Tibial nerve (tissue), 4 donors: Measurements from ENCODE around the gene VTI1A.

Experiments
- CTCF ChIP-seq, 5 experiments: fragments of 200-600 bp in 3 of 5; fragments of 450-650 bp in 2 of 5; sonication (generic) in 3 of 5; IDR thresholded peaks; one replicate each; pipeline ENCODE4 v1.5.1; 2016 to 2019; ENCODE audit warnings: antibody characterized with exemption in 5 of 5, mild to moderate bottlenecking in 3 of 5, moderate library complexity in 2 of 5
- EP300 ChIP-seq, 2 donors: sonication (generic); formaldehyde crosslinking; IDR thresholded peaks; one replicate each; pipeline ENCODE4 v1.6.1; 2017; ENCODE audit warnings: antibody characterized with exemption in 2 of 2, mild to moderate bottlenecking in 1 of 2
- POLR2A ChIP-seq, 2 donors: fragments of 450-650 bp; IDR thresholded peaks; one replicate each; pipeline ENCODE4 v1.6.1; 2017; ENCODE audit warnings: antibody characterized with exemption in 2 of 2, mild to moderate bottlenecking in 2 of 2, moderate library complexity in 2 of 2

- no peak for TF ChIP-seq CTCF (IDR thresholded peaks at IDR 0.05)
- no peak for TF ChIP-seq EP300 (IDR thresholded peaks at IDR 0.05)
- TF ChIP-seq POLR2A (IDR thresholded peaks at IDR 0.05) = no peak
These were observed 160.5 kb downstream of the VTI1A start for GRCh38 chr10:112607506-112607905.
